A549 (cell line): ENCODE results near the gene EHBP1. TPM values are rescaled to one million over a fixed set of nuclear protein-coding genes. Genes with fewer than 3 reads are reported as not detected.

Source experiments
- ATAC-seq, 2 experiments: fragments of 200-7000 bp in 1 of 2; fragments of >200 bp in 1 of 2; cut with Nextera tagmentation in 1 of 2; cut with Tn5 transposase in 1 of 2; 3 replicates each; pipeline versions ENCODE4 v1.8.0 to v1.9.1; 2018 to 2020; ENCODE audit warnings: mild to moderate bottlenecking in 1 of 2, moderate library complexity in 1 of 2
- CTCF ChIA-PET: fragments of 300-600 bp; sonication (Branson Sonifier 250); formaldehyde crosslinking; extraction: SDS; loops from one replicate; lab custom pipeline; 2021; ENCODE audit warnings: antibody characterized with exemption, inconsistent platforms; lab: Yijun Ruan, JAX
- POLR2A ChIA-PET: fragments of 350-600 bp; formaldehyde crosslinking; extraction: SDS; loops from one replicate; lab custom pipeline; 2021; ENCODE audit warnings: antibody characterized with exemption, inconsistent platforms; lab: Yijun Ruan, JAX
- DNase-seq, 2 experiments: peaks; one replicate each; pipeline versions ENCODE4 v3.0.0 to v3.0.0-alpha.2; 2011 to 2016; ENCODE audit warnings: low read depth in 1 of 2, low spot score in 1 of 2
- FAIRE-seq: peaks from 2 replicates; lab custom pipeline; 2011; peaks lifted over from hg19 to GRCh38; lab: Jason Lieb, UNC
- H3K27ac ChIP-seq, 2 experiments: fragments of >200 bp; sonication (Bioruptor Twin); formaldehyde crosslinking; 3 replicates each; pipeline ENCODE4 v1.5.1; 2016 to 2017
- H3K4me1 ChIP-seq: fragments of >200 bp; sonication (Bioruptor Twin); formaldehyde crosslinking; 3 replicates; pipeline ENCODE4 v1.6.1; 2016
- H3K4me2 ChIP-seq: fragments of >200 bp; sonication (Bioruptor Twin); formaldehyde crosslinking; 3 replicates; pipeline ENCODE4 v1.6.1; 2016
- H3K4me3 ChIP-seq: fragments of >200 bp; sonication (Bioruptor Twin); formaldehyde crosslinking; 3 replicates; pipeline ENCODE4 v1.5.1; 2016
- H3K9me3 ChIP-seq: fragments of >200 bp; sonication (Bioruptor Twin); formaldehyde crosslinking; 3 replicates; pipeline ENCODE4 v1.6.1; 2016
- CBX2 ChIP-seq: fragments of 200-600 bp; sonication (generic); IDR thresholded peaks from 2 replicates; pipeline ENCODE4 v1.6.1; 2016; ENCODE audit warnings: low read depth, mild to moderate bottlenecking, borderline replicate concordance
- CBX8 ChIP-seq: fragments of 200-600 bp; sonication (generic); IDR thresholded peaks from 2 replicates; pipeline ENCODE4 v1.6.1; 2016
- CEBPB ChIP-seq, 2 experiments: fragments of >200 bp in 1 of 2; sonication (Bioruptor Twin) in 1 of 2; formaldehyde crosslinking in 1 of 2; IDR thresholded peaks; 2 replicates each; pipeline ENCODE4 v1.6.1; 2012 to 2016
- EHF ChIP-seq: fragments of 250-450 bp; sonication (Bioruptor Pico); IDR thresholded peaks from 2 replicates; pipeline ENCODE4 v1.5.0; 2020; ENCODE audit warnings: mild to moderate bottlenecking
- FOSB ChIP-seq: fragments of 250-450 bp; sonication (Bioruptor Pico); IDR thresholded peaks from 2 replicates; pipeline ENCODE4 v1.5.0; 2020; ENCODE audit warnings: mild to moderate bottlenecking, moderate library complexity
- FOSL2 ChIP-seq, 2 experiments: fragments of 450-650 bp in 1 of 2; fragments of >200 bp in 1 of 2; sonication (Bioruptor Twin) in 1 of 2; formaldehyde crosslinking; IDR thresholded peaks; 2 replicates each; pipeline versions ENCODE4 v1.5.0 to v1.6.1; 2016 to 2020; ENCODE audit warnings: mild to moderate bottlenecking in 1 of 2, moderate library complexity in 1 of 2
- HOXA7 ChIP-seq: fragments of 250-450 bp; sonication (Bioruptor Pico); IDR thresholded peaks from 2 replicates; pipeline ENCODE4 v1.5.0; 2020; ENCODE audit warnings: mild to moderate bottlenecking, moderate library complexity
- JUNB ChIP-seq: fragments of >200 bp; sonication (Bioruptor Twin); formaldehyde crosslinking; IDR thresholded peaks from 2 replicates; pipeline ENCODE4 v1.6.1; 2016
- KDM5A ChIP-seq: fragments of 200-600 bp; sonication (generic); IDR thresholded peaks from 2 replicates; pipeline ENCODE4 v1.6.1; 2016; ENCODE audit warnings: antibody characterized with exemption, mild to moderate bottlenecking
- MAFK ChIP-seq: fragments of 450-650 bp; IDR thresholded peaks from 2 replicates; pipeline ENCODE4 v1.6.1; 2014; ENCODE audit not compliant: partially characterized antibody
- NR3C1 ChIP-seq: fragments of >200 bp; sonication (Bioruptor Twin); formaldehyde crosslinking; IDR thresholded peaks from 3 replicates; pipeline ENCODE4 v1.6.1; 2017
- SMC3 ChIP-seq: fragments of >200 bp; sonication (Bioruptor Twin); formaldehyde crosslinking; IDR thresholded peaks from 3 replicates; pipeline ENCODE4 v1.6.1; 2018; ENCODE audit warnings: inconsistent platforms
- SREBF2 ChIP-seq: fragments of 450-650 bp; IDR thresholded peaks from 2 replicates; pipeline ENCODE4 v1.6.1; 2014; ENCODE audit warnings: mild to moderate bottlenecking, moderate library complexity
- TP53 ChIP-seq: fragments of 250-450 bp; sonication (Bioruptor Pico); IDR thresholded peaks from 2 replicates; pipeline ENCODE4 v1.5.0; 2021; ENCODE audit warnings: mild to moderate bottlenecking, moderate library complexity
- ZSCAN20 ChIP-seq: fragments of 250-450 bp; sonication (Bioruptor Pico); IDR thresholded peaks from 2 replicates; pipeline ENCODE4 v1.8.0; 2022; ENCODE audit warnings: mild to moderate bottlenecking, moderate library complexity
- WGBS: methylation state at CpG from one replicate; pipeline ENCODE4 v1.1.6; 2017; ENCODE audit errors: missing lambda C conversion rate; 5-methylcytosine and 5-hydroxymethylcytosine counted together
- polyA plus RNA-seq, 4 experiments: library from polyadenylated mRNA; depleted of rRNA in 3 of 4; stranded (reverse); fragments of >200 nt; fragmentation: RNase III in 1 of 4; extraction: RNeasy Plus Mini Kit Qiagen cat#74134 plus additional on column Dnase treatment in 1 of 4; gene quantifications; 2 replicates in 3 of 4; 3 replicates in 1 of 4; pipeline ENCODE4 v1.2.3, GENCODE V29; 2011 to 2017
- TF ChIP-seq, protein P1 (sequence below): IDR thresholded peaks from 2 replicates; pipeline ENCODE4 v1.6.1; 2012

EHBP1 gene
- polyA plus RNA-seq, 2 of the 4 experiments (the other 2 are of a cell fraction) = 65.7 to 204 TPM

DNA sequence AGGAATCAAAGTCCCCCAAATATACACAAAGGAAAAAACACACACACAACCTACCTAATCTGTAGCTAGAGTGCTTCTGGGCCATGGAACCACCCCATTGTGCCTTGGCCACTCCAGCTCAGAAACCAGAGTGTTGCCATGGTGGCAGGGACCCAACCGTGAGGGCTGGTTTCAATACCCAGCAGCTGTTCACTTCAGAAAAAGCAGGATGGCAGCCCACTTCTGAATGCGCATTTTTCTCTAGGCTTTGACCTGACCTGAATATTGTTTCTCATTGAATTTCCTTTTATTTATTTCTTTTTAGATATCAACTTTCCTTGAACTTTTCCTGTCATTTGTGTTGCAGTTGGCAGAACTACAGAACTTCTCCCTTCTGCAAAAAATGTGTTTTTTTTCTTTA is 43.0 kb upstream of the EHBP1 start (continued):
- TF ChIP-seq TP53 (CRISPR knock-in tag) = no peak

DNA sequence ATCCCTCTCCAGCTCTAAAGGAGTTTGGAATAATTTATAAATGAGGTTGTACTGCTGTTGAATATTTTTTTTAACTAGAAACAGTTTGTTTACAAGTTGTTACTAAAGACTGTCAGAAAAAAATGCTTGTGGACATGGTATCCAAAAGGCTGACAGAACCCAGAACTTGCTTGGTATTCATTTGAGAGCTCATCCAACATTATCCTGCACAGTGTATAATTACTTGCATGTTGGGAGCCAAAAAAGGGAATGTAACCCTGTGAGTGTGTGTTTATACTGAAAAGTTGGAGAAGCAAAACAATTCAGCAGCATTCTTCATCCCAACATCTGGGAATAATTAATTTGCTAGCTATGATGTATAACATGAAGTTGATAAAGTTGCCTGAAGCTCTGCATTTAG is 42.1 kb upstream of the EHBP1 start:
- CTCF ChIA-PET = interaction anchor here (1.1 to 1.2 kb wide), 3 partner anchors 8 to 207 kb away, joined by 3 to 4 read pairs (median 3); no protein-coding TSS in a partner anchor
- TF ChIP-seq CEBPB (IDR thresholded peaks at IDR 0.05) (no peak), FOSB (CRISPR knock-in tag) (no peak), KDM5A (no peak), FOSL2 (IDR thresholded peaks at IDR 0.05) (no peak), FOSL2 (CRISPR knock-in tag; IDR thresholded peaks at IDR 0.05) (no peak)
- TF ChIP-seq, all 56 proteins: peak for 0
- Histone ChIP-seq H3K4me2 (peak overlapping the region; percentile 41), H3K4me1 (peaks cover 47% of the 10 kb centered on the region), H3K27ac (peak overlapping the region; percentile 10 to 56; a peak in 4 of 6 replicates), H3K4me3 (no peak overlapping the region), H3K9me3 (no peaks in the 10 kb centered on the region)
- POLR2A ChIA-PET = interaction anchor here (2.2 kb wide), 1 partner anchor 42 kb away, joined by 9 read pairs; the partner anchor contains the start of gene EHBP1
- FAIRE-seq = no peak
- ATAC-seq = 0 out of 6 replicates have a peak, but pooled peaks of 1 of the 2 experiments have one; percentile 27
- no peak for DNase-seq

DNA sequence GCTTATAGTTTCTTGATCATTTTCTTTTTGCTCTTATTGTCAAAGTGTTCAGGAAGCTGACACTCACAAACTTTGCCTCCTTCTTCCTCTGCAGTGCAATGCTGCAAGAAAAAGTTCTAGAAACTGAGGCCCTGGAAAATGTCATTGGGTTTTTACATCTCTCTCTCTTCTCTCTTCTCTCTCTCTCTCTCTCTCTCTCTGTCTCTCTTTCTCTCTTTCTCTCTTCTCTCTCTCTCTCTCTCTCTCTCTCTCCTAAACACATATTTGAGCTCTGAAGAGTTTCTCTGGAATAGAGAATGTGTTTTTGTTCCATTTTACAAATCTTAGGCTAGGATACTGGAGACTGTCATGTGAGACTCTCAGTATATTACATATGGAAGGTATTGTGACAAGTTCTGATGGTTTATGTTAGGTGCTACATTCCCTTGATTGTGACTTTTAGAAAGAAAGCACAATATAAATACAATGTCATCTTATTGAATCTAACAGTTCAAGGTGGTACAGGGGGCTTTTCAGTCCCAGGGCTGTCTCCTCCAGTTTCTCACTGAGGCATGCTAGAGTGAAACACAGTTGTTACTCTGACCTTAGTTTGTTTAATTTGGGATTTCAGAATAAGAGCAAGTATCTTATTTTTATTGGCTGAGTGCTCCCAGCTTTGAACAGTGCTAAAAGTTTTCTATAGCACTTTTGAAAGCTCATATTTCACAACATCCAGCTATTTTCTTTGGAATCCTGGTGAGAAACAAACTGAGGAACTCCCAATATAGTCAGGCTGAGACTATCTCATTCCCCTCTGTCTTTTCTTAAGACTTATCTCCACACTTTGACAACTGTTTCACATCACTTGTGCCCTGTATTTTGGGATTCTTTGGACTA is 41.4 kb upstream of the EHBP1 start:
- no peak overlapping the region for H3K4me3 ChIP-seq
- peaks cover 47% of the 10 kb centered on the region for H3K4me1 ChIP-seq
- FAIRE-seq = peak; percentile 28
- TF ChIP-seq ZSCAN20 (no peak), EHF (CRISPR knock-in tag) (no peak), HOXA7 (no peak), NR3C1 (no peak)
- H3K27ac ChIP-seq = peak overlapping the region; percentile 10 to 56
- H3K9me3 ChIP-seq = no peaks in the 10 kb centered on the region
- no peak for DNase-seq
- ChIA-PET POLR2A (interaction anchor here (0.6 to 2.2 kb wide), 4 partner anchors 32 to 181 kb away, joined by 3 to 9 read pairs (median 4); partner anchors contain the start of gene EHBP1), CTCF (interaction anchor here (0.6 to 1.2 kb wide), 6 partner anchors 7 to 207 kb away, joined by 3 read pairs; no protein-coding TSS in a partner anchor)
- peak overlapping the region; percentile 41 for H3K4me2 ChIP-seq
- peak in 1 of 2 experiments; percentile 27; a peak in 3 of 6 replicates for ATAC-seq

DNA sequence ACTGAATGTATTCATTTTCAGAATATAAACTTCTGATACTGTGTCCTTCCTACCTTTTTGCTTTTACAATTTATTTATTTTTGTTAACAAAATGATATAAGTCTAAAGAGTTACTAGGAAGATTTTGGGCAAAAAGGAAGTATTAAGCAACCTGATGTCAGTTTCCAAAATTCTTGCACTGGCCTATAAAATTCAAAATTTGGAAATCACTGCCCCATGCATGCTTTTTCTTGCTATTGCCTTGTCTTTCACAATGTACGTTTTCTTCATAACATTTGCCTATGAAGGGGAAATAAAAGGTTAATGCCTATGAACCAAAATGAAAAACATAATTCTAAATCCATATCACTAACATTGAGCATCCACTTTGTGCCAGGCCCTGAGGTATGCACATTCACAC is 40.1 kb upstream of the EHBP1 start:
- FAIRE-seq (no peak), DNase-seq (no peak), ATAC-seq (no peak)
- Histone ChIP-seq H3K4me3 (no peak overlapping the region), H3K4me1 (peaks cover 38% of the 10 kb centered on the region), H3K9me3 (no peaks in the 10 kb centered on the region), H3K27ac (0 out of 6 replicates have a peak overlapping the region, but pooled peaks of 1 of the 2 experiments have one; percentile 12), H3K4me2 (no peak overlapping the region)
- ChIA-PET POLR2A (no interaction called here), CTCF (interaction anchor here (0.6 kb wide), 1 partner anchor 472 kb away, joined by 3 read pairs; no protein-coding TSS in a partner anchor)
- no peak for TF ChIP-seq JUNB
- no peak for TF ChIP-seq SREBF2
- no peak for TF ChIP-seq SMC3
- no peak for TF ChIP-seq CBX2
- TF ChIP-seq CBX8 = no peak
- TF ChIP-seq, protein P1, sequence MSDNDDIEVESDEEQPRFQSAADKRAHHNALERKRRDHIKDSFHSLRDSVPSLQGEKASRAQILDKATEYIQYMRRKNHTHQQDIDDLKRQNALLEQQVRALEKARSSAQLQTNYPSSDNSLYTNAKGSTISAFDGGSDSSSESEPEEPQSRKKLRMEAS = no peak
- TF ChIP-seq HOXA7 = no peak
- WGBS = 92% methylated on average over 1 of the region's 1 CpG

DNA sequence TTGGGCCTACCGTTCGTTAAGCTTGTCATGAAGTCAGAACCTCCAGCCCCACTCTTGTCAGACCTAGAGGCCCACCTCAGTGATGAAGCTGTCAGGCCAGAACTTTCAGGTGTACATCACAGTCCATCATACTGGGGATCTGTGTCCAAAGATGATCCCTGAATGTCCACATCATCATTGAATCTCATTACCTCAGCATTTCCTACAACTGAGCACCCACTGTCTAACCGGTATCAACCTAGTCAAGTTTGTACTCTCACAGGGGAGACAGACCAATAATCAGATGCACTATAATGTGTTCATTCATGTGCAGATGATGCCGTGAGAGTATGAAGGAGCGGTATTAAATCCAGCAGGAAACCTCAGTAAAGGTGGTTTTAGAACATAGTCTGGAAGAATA is 36.3 kb upstream of the EHBP1 start:
- Histone ChIP-seq H3K4me2 (no peak overlapping the region), H3K4me3 (no peak overlapping the region), H3K9me3 (no peaks in the 10 kb centered on the region), H3K4me1 (peaks cover 31% of the 10 kb centered on the region), H3K27ac (peak overlapping the region in 1 of 2 experiments; percentile 18; a peak in 1 of 6 replicates)
- DNase-seq (no peak), ATAC-seq (no peak), FAIRE-seq (no peak)
- POLR2A ChIA-PET = no interaction called here
- TF ChIP-seq MAFK (peak; percentile 55), TP53 (CRISPR knock-in tag) (no peak)
- CTCF ChIA-PET = interaction anchor here (0.6 to 1.6 kb wide), 2 partner anchors 18 to 106 kb away, joined by 4 read pairs; no protein-coding TSS in a partner anchor
- 79% methylated on average over 5 of the region's 5 CpGs for WGBS
